ENCODE results near the gene USP44. TPM values are rescaled to one million over a fixed set of nuclear protein-coding genes. Genes with fewer than 3 reads are reported as not detected.

The USP44 gene
- total and polyA plus RNA-seq, 4 experiments from 2014 or later: 1.4 to 5.6 (median 3.8) TPM

GRCh38 chr12:95547522-95548055 lies 3.7 kb downstream of the USP44 start:
- peak overlapping the region in 1 of 2 donors; percentile 68 for H3K4me3 ChIP-seq (ENCODE audit: low read length in 2 of 2)

GRCh38 chr12:95546491-95546813 lies 4.8 kb downstream of the USP44 start:
- POLR2A ChIA-PET (ENCODE audit: partially characterized antibody): no interaction called here
- Histone ChIP-seq H3K36me3 (ENCODE audit: insufficient read depth, low read length) (no peaks in the 10 kb centered on the region), H3K9me3 (ENCODE audit: control insufficient read depth in 1 of 2, low read length in 2 of 2) (no peaks in the 10 kb centered on the region), H3K4me1 (ENCODE audit: insufficient read depth, low read length) (peaks cover 13% of the 10 kb centered on the region), H3K4me3 (ENCODE audit: low read length in 2 of 2) (no peak overlapping the region), H3K27me3 (ENCODE audit: insufficient read depth, low read length) (no peaks in the 10 kb centered on the region), H3K27ac (ENCODE audit: low read depth, low read length) (no peak overlapping the region)
- intact Hi-C loops (cut with micrococcal nuclease): loop anchor here (5.0 kb wide), 2 partner anchors 74 to 329 kb away; partner anchors contain the start of genes FGD6, METAP2 and VEZT
- no peak for DNase-seq
- Mint-ChIP-seq H3K27ac (no peak overlapping the region), H3K27me3 (peaks cover 6 to 17% of the 10 kb centered on the region in 2 donors), H3K9me3 (peaks cover 0 to 6% (median 2%) of the 10 kb centered on the region in 8 donors), H3K4me3 (no peak overlapping the region), H3K4me1 (peaks cover 11 to 42% (median 20%) of the 10 kb centered on the region in 4 donors), H3K36me3 (peaks cover 0 to 2% of the 10 kb centered on the region in 2 donors)
- CTCF ChIA-PET (ENCODE audit: partially characterized antibody): interaction anchor here (1.1 to 2.1 kb wide), 2 partner anchors 7 to 12 kb away, joined by 4 to 11 read pairs; no protein-coding TSS in a partner anchor

More at GRCh38 chr12:95547522-95548055, 3.7 kb downstream of the USP44 start:
- peaks cover 13% of the 10 kb centered on the region for H3K4me1 ChIP-seq (ENCODE audit: insufficient read depth, low read length)
- H3K9me3 Mint-ChIP-seq: peaks cover 0 to 6% (median 2%) of the 10 kb centered on the region in 8 donors
- H3K36me3 ChIP-seq (ENCODE audit: insufficient read depth, low read length): no peaks in the 10 kb centered on the region
- H3K36me3 Mint-ChIP-seq: peaks cover 0 to 2% of the 10 kb centered on the region in 2 donors
- DNase-seq: peak in 3 of 5 donors; percentile 17 to 25 (median 22)
- H3K27ac ChIP-seq (ENCODE audit: low read depth, low read length): peak overlapping the region; percentile 60
- intact Hi-C loops (cut with micrococcal nuclease): loop anchor here (1.0 to 5.0 kb wide), 3 partner anchors 75 to 488 kb away; partner anchors contain the start of genes FGD6, LTA4H, METAP2 and VEZT
- H3K27me3 ChIP-seq (ENCODE audit: insufficient read depth, low read length): no peaks in the 10 kb centered on the region
- peaks cover 14 to 52% (median 27%) of the 10 kb centered on the region in 4 donors for H3K4me1 Mint-ChIP-seq
- peaks cover 6 to 17% of the 10 kb centered on the region in 2 donors for H3K27me3 Mint-ChIP-seq
- peak overlapping the region; percentile 85 to 93 (median 90) for H3K4me3 Mint-ChIP-seq
- ChIA-PET CTCF (ENCODE audit: partially characterized antibody) (interaction anchor here (1.1 to 2.1 kb wide), 3 partner anchors 8 to 13 kb away, joined by 3 to 11 read pairs (median 4); no protein-coding TSS in a partner anchor), POLR2A (ENCODE audit: partially characterized antibody) (interaction anchor here (1.2 to 1.5 kb wide), 3 partner anchors 74 to 474 kb away, joined by 3 to 7 read pairs (median 5); partner anchors contain the start of genes FGD6, METAP2, NR2C1 and VEZT)
- H3K27ac Mint-ChIP-seq: peak overlapping the region; percentile 76 to 93 (median 90)
- H3K9me3 ChIP-seq (ENCODE audit: control insufficient read depth in 1 of 2, low read length in 2 of 2): no peaks in the 10 kb centered on the region

- peaks cover 0 to 2% of the 10 kb centered on the region in 2 donors for H3K36me3 Mint-ChIP-seq
- Histone ChIP-seq H3K4me3 (ENCODE audit: low read length in 2 of 2) (no peak overlapping the region), H3K36me3 (ENCODE audit: insufficient read depth, low read length) (no peaks in the 10 kb centered on the region), H3K27me3 (ENCODE audit: insufficient read depth, low read length) (no peaks in the 10 kb centered on the region), H3K9me3 (ENCODE audit: control insufficient read depth in 1 of 2, low read length in 2 of 2) (no peaks in the 10 kb centered on the region), H3K4me1 (ENCODE audit: insufficient read depth, low read length) (peaks cover 13% of the 10 kb centered on the region), H3K27ac (ENCODE audit: low read depth, low read length) (no peak overlapping the region)
- peak overlapping the region in 1 of 8 donors; percentile 40 for H3K4me3 Mint-ChIP-seq
- intact Hi-C loops (cut with micrococcal nuclease): loop anchor here (5.0 kb wide), 2 partner anchors 74 to 329 kb away; partner anchors contain the start of genes FGD6, METAP2 and VEZT
- peaks cover 0 to 6% (median 2%) of the 10 kb centered on the region in 8 donors for H3K9me3 Mint-ChIP-seq
- DNase-seq: no peak
- POLR2A ChIA-PET (ENCODE audit: partially characterized antibody): no interaction called here
- peaks cover 6 to 17% of the 10 kb centered on the region in 2 donors for H3K27me3 Mint-ChIP-seq
- CTCF ChIA-PET (ENCODE audit: partially characterized antibody): no interaction called here
- H3K4me1 Mint-ChIP-seq: peaks cover 11 to 36% (median 17%) of the 10 kb centered on the region in 4 donors
- H3K27ac Mint-ChIP-seq: peak overlapping the region in 3 of 7 donors; percentile 11 to 47 (median 32)
These were observed 5.4 kb downstream of the USP44 start for GRCh38 chr12:95545731-95546490.

GRCh38 chr12:95545303-95545702 lies 6.0 kb downstream of the USP44 start:
- peaks cover 13% of the 10 kb centered on the region for H3K4me1 ChIP-seq (ENCODE audit: insufficient read depth, low read length)
- Mint-ChIP-seq H3K9me3 (peaks cover 0 to 6% (median 2%) of the 10 kb centered on the region in 8 donors), H3K4me1 (peaks cover 11 to 31% (median 17%) of the 10 kb centered on the region in 4 donors), H3K27me3 (peaks cover 6 to 15% of the 10 kb centered on the region in 2 donors), H3K27ac (no peak overlapping the region), H3K4me3 (no peak overlapping the region), H3K36me3 (peaks cover 0 to 2% of the 10 kb centered on the region in 2 donors)
- no peaks in the 10 kb centered on the region for H3K36me3 ChIP-seq (ENCODE audit: insufficient read depth, low read length)
- POLR2A ChIA-PET (ENCODE audit: partially characterized antibody): no interaction called here
- no peak for DNase-seq
- no peak overlapping the region for H3K27ac ChIP-seq (ENCODE audit: low read depth, low read length)
- CTCF ChIA-PET (ENCODE audit: partially characterized antibody): interaction anchor here (1.1 to 1.4 kb wide), 2 partner anchors 11 to 428 kb away, joined by 3 to 6 read pairs; no protein-coding TSS in a partner anchor
- H3K9me3 ChIP-seq (ENCODE audit: control insufficient read depth in 1 of 2, low read length in 2 of 2): no peaks in the 10 kb centered on the region
- H3K27me3 ChIP-seq (ENCODE audit: insufficient read depth, low read length): no peaks in the 10 kb centered on the region
- intact Hi-C loops (cut with micrococcal nuclease): loop anchor here (5.0 kb wide), 2 partner anchors 73 to 328 kb away; partner anchors contain the start of genes FGD6, METAP2 and VEZT
- H3K4me3 ChIP-seq (ENCODE audit: low read length in 2 of 2): no peak overlapping the region

- Mint-ChIP-seq H3K4me1 (peaks cover 11 to 31% (median 17%) of the 10 kb centered on the region in 4 donors), H3K27me3 (peaks cover 9 to 15% of the 10 kb centered on the region in 2 donors), H3K9me3 (peaks cover 0 to 6% (median 2%) of the 10 kb centered on the region in 8 donors), H3K36me3 (peaks cover 0 to 2% of the 10 kb centered on the region in 2 donors), H3K27ac (no peak overlapping the region), H3K4me3 (no peak overlapping the region)
- Histone ChIP-seq H3K36me3 (ENCODE audit: insufficient read depth, low read length) (no peaks in the 10 kb centered on the region), H3K4me1 (ENCODE audit: insufficient read depth, low read length) (peaks cover 13% of the 10 kb centered on the region), H3K9me3 (ENCODE audit: control insufficient read depth in 1 of 2, low read length in 2 of 2) (no peaks in the 10 kb centered on the region), H3K27me3 (ENCODE audit: insufficient read depth, low read length) (no peaks in the 10 kb centered on the region), H3K27ac (ENCODE audit: low read depth, low read length) (no peak overlapping the region), H3K4me3 (ENCODE audit: low read length in 2 of 2) (no peak overlapping the region)
- ChIA-PET POLR2A (ENCODE audit: partially characterized antibody) (no interaction called here), CTCF (ENCODE audit: partially characterized antibody) (interaction anchor here (1.1 to 1.4 kb wide), 2 partner anchors 10 to 427 kb away, joined by 3 to 6 read pairs; no protein-coding TSS in a partner anchor)
- DNase-seq: no peak
- intact Hi-C loops (cut with micrococcal nuclease): loop anchor here (5.0 kb wide), 2 partner anchors 72 to 327 kb away; partner anchors contain the start of genes FGD6, METAP2 and VEZT
These were observed 6.5 kb downstream of the USP44 start for GRCh38 chr12:95544756-95545155.

GRCh38 chr12:95543305-95543704 lies 8.0 kb downstream of the USP44 start:
- CTCF ChIA-PET (ENCODE audit: partially characterized antibody): interaction anchor here (1.4 to 1.7 kb wide), 2 partner anchors 9 to 426 kb away, joined by 5 read pairs; no protein-coding TSS in a partner anchor

More at GRCh38 chr12:95543305-95543704, 8.0 kb downstream of the USP44 start:
- H3K27ac Mint-ChIP-seq: no peak overlapping the region
- intact Hi-C loops (cut with micrococcal nuclease): no loop called here
- H3K36me3 Mint-ChIP-seq: peaks cover 0 to 2% of the 10 kb centered on the region in 2 donors
- no peak for DNase-seq
- H3K4me1 Mint-ChIP-seq: peaks cover 9 to 22% (median 10%) of the 10 kb centered on the region in 4 donors
- no peak overlapping the region for H3K4me3 Mint-ChIP-seq
- H3K4me1 ChIP-seq (ENCODE audit: insufficient read depth, low read length): peaks cover 9% of the 10 kb centered on the region
- POLR2A ChIA-PET (ENCODE audit: partially characterized antibody): no interaction called here
- no peak overlapping the region for H3K4me3 ChIP-seq (ENCODE audit: low read length in 2 of 2)
- no peak overlapping the region for H3K27ac ChIP-seq (ENCODE audit: low read depth, low read length)
- H3K27me3 ChIP-seq (ENCODE audit: insufficient read depth, low read length): no peaks in the 10 kb centered on the region
- no peaks in the 10 kb centered on the region for H3K9me3 Mint-ChIP-seq
- peaks cover 8 to 9% of the 10 kb centered on the region in 2 donors for H3K27me3 Mint-ChIP-seq
- H3K9me3 ChIP-seq (ENCODE audit: control insufficient read depth in 1 of 2, low read length in 2 of 2): no peaks in the 10 kb centered on the region
- no peaks in the 10 kb centered on the region for H3K36me3 ChIP-seq (ENCODE audit: insufficient read depth, low read length)

Measured in CD4-positive, alpha-beta memory T cell (primary cell).